Vagina (tissue), 2 donors: ENCODE data around the gene PBX1.

ENCODE experiments used
- CTCF ChIP-seq, 3 experiments: fragments of 450-650 bp in 2 of 3; fragments of 200-600 bp in 1 of 3; sonication (generic) in 1 of 3; IDR thresholded peaks; one replicate each; pipeline ENCODE4 v1.5.1; 2017 to 2019; ENCODE audit warnings: antibody characterized with exemption in 3 of 3, mild to moderate bottlenecking in 2 of 3, moderate library complexity in 2 of 3
- POLR2A ChIP-seq, 2 donors: fragments of 450-650 bp; IDR thresholded peaks; one replicate each; pipeline ENCODE4 v1.6.1; 2017; ENCODE audit warnings: antibody characterized with exemption in 2 of 2, mild to moderate bottlenecking in 2 of 2, moderate library complexity in 2 of 2
- POLR2AphosphoS5 ChIP-seq, 2 donors: sonication (generic); formaldehyde crosslinking; IDR thresholded peaks; one replicate each; pipeline ENCODE4 v1.9.0; 2017; ENCODE audit warnings: antibody characterized with exemption in 2 of 2, mild to moderate bottlenecking in 2 of 2, low read depth in 1 of 2; ENCODE audit not compliant: insufficient read depth in 1 of 2

- TF ChIP-seq CTCF (IDR thresholded peaks at IDR 0.05) (no peak), POLR2A (IDR thresholded peaks at IDR 0.05) (no peak), POLR2AphosphoS5 (IDR thresholded peaks at IDR 0.05; ENCODE audit: insufficient read depth in 1 of 2, low read depth in 1 of 2) (no peak)
Measured at GRCh38 chr1:164861632-164862031, 302.6 kb downstream of the PBX1 start.
